Vagina (tissue), 2 donors: ENCODE data around the gene UNC5B. TPM values are rescaled to one million over a fixed set of nuclear protein-coding genes. Genes with fewer than 3 reads are reported as not detected.

Experiments used
- DNase-seq, 2 donors: peaks; one replicate each; pipeline ENCODE4 v3.0.0-alpha.2; 2017; ENCODE audit errors: extremely low spot score in 2 of 2
- H3K27ac ChIP-seq: fragments of 200-600 bp; sonication (generic); one replicate; pipeline ENCODE4 v1.5.1; 2019
- H3K27me3 ChIP-seq: fragments of 200-600 bp; sonication (generic); one replicate; pipeline ENCODE4 v1.5.1; 2019
- H3K36me3 ChIP-seq, 2 donors: fragments of 200-600 bp; sonication (generic); one replicate each; pipeline ENCODE4 v1.5.1; 2017 to 2019
- H3K4me1 ChIP-seq: fragments of 200-600 bp; sonication (generic); one replicate; pipeline ENCODE4 v1.5.1; 2019
- H3K4me3 ChIP-seq, 2 donors: fragments of 200-600 bp; sonication (generic); 1 replicate in 1 of 2; 2 replicates in 1 of 2; pipeline ENCODE4 v1.5.1; 2016 to 2019
- H3K9me3 ChIP-seq: fragments of 200-600 bp; sonication (generic); one replicate; pipeline ENCODE4 v1.5.1; 2019
- CTCF ChIP-seq, 3 experiments: fragments of 450-650 bp in 2 of 3; fragments of 200-600 bp in 1 of 3; sonication (generic) in 1 of 3; IDR thresholded peaks; one replicate each; pipeline ENCODE4 v1.5.1; 2017 to 2019; ENCODE audit warnings: antibody characterized with exemption in 3 of 3, mild to moderate bottlenecking in 2 of 3, moderate library complexity in 2 of 3
- POLR2A ChIP-seq, 2 donors: fragments of 450-650 bp; IDR thresholded peaks; one replicate each; pipeline ENCODE4 v1.6.1; 2017; ENCODE audit warnings: antibody characterized with exemption in 2 of 2, mild to moderate bottlenecking in 2 of 2, moderate library complexity in 2 of 2
- POLR2AphosphoS5 ChIP-seq, 2 donors: sonication (generic); formaldehyde crosslinking; IDR thresholded peaks; one replicate each; pipeline ENCODE4 v1.9.0; 2017; ENCODE audit warnings: antibody characterized with exemption in 2 of 2, mild to moderate bottlenecking in 2 of 2, low read depth in 1 of 2; ENCODE audit not compliant: insufficient read depth in 1 of 2
- intact Hi-C: fragments of 100-400 bp; cut with DNase I; formaldehyde crosslinking; loops from one replicate; pipeline ENCODE4 v1.15.1; 2023
- total RNA-seq: library from RNA; depleted of rRNA; stranded (reverse); fragments of >200 nt; gene quantifications from one replicate; pipeline ENCODE4 v1.2.3, GENCODE V29; 2016

UNC5B gene
- total RNA-seq, 1 donor from 2014 or later, result 24.3 TPM

GRCh38 chr10:71297343-71297742 is 85.0 kb downstream of the UNC5B start:
- Histone ChIP-seq H3K27me3 (no peaks in the 10 kb centered on the region), H3K9me3 (no peaks in the 10 kb centered on the region), H3K4me3 (no peak overlapping the region), H3K4me1 (peaks cover 6% of the 10 kb centered on the region), H3K27ac (no peak overlapping the region), H3K36me3 (peaks cover 0 to 23% of the 10 kb centered on the region in 2 donors)
- DNase-seq, result no peak
- TF ChIP-seq CTCF (IDR thresholded peaks at IDR 0.05), result no peak
- TF ChIP-seq POLR2AphosphoS5 (IDR thresholded peaks at IDR 0.05; ENCODE audit: insufficient read depth in 1 of 2, low read depth in 1 of 2), result no peak
- TF ChIP-seq POLR2A (IDR thresholded peaks at IDR 0.05), result no peak
- intact Hi-C loops, result no loop called here

GRCh38 chr10:71299071-71299785 is 86.9 kb downstream of the UNC5B start:
- no peak for DNase-seq
- TF ChIP-seq POLR2AphosphoS5 (IDR thresholded peaks at IDR 0.05; ENCODE audit: insufficient read depth in 1 of 2, low read depth in 1 of 2) (no peak), CTCF (IDR thresholded peaks at IDR 0.05) (no peak), POLR2A (IDR thresholded peaks at IDR 0.05) (no peak)
- no peak overlapping the region for H3K4me3 ChIP-seq
- no peak overlapping the region for H3K27ac ChIP-seq
- intact Hi-C loops, result no loop called here
- no peaks in the 10 kb centered on the region for H3K9me3 ChIP-seq
- no peaks in the 10 kb centered on the region for H3K4me1 ChIP-seq
- H3K36me3 ChIP-seq, result peaks cover 0 to 14% of the 10 kb centered on the region in 2 donors
- no peaks in the 10 kb centered on the region for H3K27me3 ChIP-seq

GRCh38 chr10:71300555-71301370 is 88.4 kb downstream of the UNC5B start:
- Histone ChIP-seq H3K27me3 (no peaks in the 10 kb centered on the region), H3K4me3 (no peak overlapping the region), H3K9me3 (no peaks in the 10 kb centered on the region), H3K4me1 (no peaks in the 10 kb centered on the region), H3K36me3 (peaks cover 0 to 11% of the 10 kb centered on the region in 2 donors), H3K27ac (no peak overlapping the region)
- intact Hi-C loops, result no loop called here
- no peak for DNase-seq
- TF ChIP-seq POLR2AphosphoS5 (IDR thresholded peaks at IDR 0.05; ENCODE audit: insufficient read depth in 1 of 2, low read depth in 1 of 2) (no peak), CTCF (IDR thresholded peaks at IDR 0.05) (no peak), POLR2A (IDR thresholded peaks at IDR 0.05) (no peak)

- Histone ChIP-seq H3K4me1 (no peaks in the 10 kb centered on the region), H3K27me3 (no peaks in the 10 kb centered on the region), H3K36me3 (peaks cover 0 to 4% of the 10 kb centered on the region in 2 donors), H3K9me3 (no peaks in the 10 kb centered on the region), H3K4me3 (no peak overlapping the region), H3K27ac (no peak overlapping the region)
- TF ChIP-seq POLR2A (IDR thresholded peaks at IDR 0.05) (no peak), CTCF (IDR thresholded peaks at IDR 0.05) (no peak), POLR2AphosphoS5 (IDR thresholded peaks at IDR 0.05; ENCODE audit: insufficient read depth in 1 of 2, low read depth in 1 of 2) (no peak)
- DNase-seq, result no peak
- intact Hi-C loops, result no loop called here
Observed at GRCh38 chr10:71301371-71301916, 89.1 kb downstream of the UNC5B start.
